PC-3 (cell line): ENCODE measurements around the gene FOXRED1. TPM values are rescaled to one million over a fixed set of nuclear protein-coding genes. Genes with fewer than 3 reads are reported as not detected.

Experiments
- ATAC-seq: fragments of 200-7000 bp; cut with Tn5 transposase; 2 replicates; pipeline ENCODE4 v1.9.1; 2020; ENCODE audit warnings: mild to moderate bottlenecking, moderate library complexity
- BruUV-seq: library from RNA; stranded (reverse); fragments of 400-500 nt; replicated peaks from 2 replicates; lab custom pipeline; 2021; lab: Mats Ljungman, UMichigan
- CTCF ChIA-PET: fragments of 300-600 bp; sonication (Branson Sonifier 250); formaldehyde crosslinking; loops from one replicate; lab custom pipeline; 2022; ENCODE audit warnings: antibody characterized with exemption; lab: Charles Lee
- POLR2A ChIA-PET: fragments of 300-600 bp; sonication (Branson Sonifier 250); formaldehyde crosslinking; loops from one replicate; lab custom pipeline; 2022; ENCODE audit warnings: antibody characterized with exemption; ENCODE audit not compliant: unreplicated experiment; lab: Charles Lee
- DNase-seq: peaks from one replicate; pipeline ENCODE4 v3.0.0-alpha.2; 2015
- H2AFZ ChIP-seq: fragments of 300-600 bp; sonication (generic); 2 replicates; pipeline ENCODE4 v1.6.0; 2016; ENCODE audit warnings: antibody characterized with exemption, low read length
- H3F3A ChIP-seq: fragments of 300-600 bp; sonication (generic); one replicate; pipeline ENCODE4 v1.6.0; 2017; ENCODE audit warnings: antibody characterized with exemption, low read length, control low read depth, mild to moderate bottlenecking; ENCODE audit not compliant: unreplicated experiment
- H3K27ac ChIP-seq: fragments of 300-600 bp; sonication (generic); 2 replicates; pipeline ENCODE4 v1.5.1; 2016; ENCODE audit warnings: mild to moderate bottlenecking, low read length
- H3K27me3 ChIP-seq: fragments of 300-600 bp; sonication (generic); 2 replicates; pipeline ENCODE4 v1.6.1; 2016; ENCODE audit warnings: low read length, mixed read lengths
- H3K36me3 ChIP-seq: fragments of 300-600 bp; sonication (generic); 2 replicates; pipeline ENCODE4 v1.6.1; 2016; ENCODE audit warnings: low read depth, mixed run types, low read length, mixed read lengths
- H3K4me1 ChIP-seq: fragments of 300-600 bp; sonication (generic); 2 replicates; pipeline ENCODE4 v1.5.1; 2016; ENCODE audit warnings: low read length; ENCODE audit not compliant: insufficient read depth
- H3K4me2 ChIP-seq: fragments of 300-600 bp; sonication (generic); 2 replicates; pipeline ENCODE4 v1.6.0; 2016; ENCODE audit warnings: low read length
- H3K4me3 ChIP-seq: fragments of 300-600 bp; sonication (generic); 2 replicates; pipeline ENCODE4 v1.5.1; 2016; ENCODE audit warnings: mild to moderate bottlenecking, low read length, mixed read lengths
- H3K79me2 ChIP-seq: fragments of 300-600 bp; sonication (generic); 2 replicates; pipeline ENCODE4 v1.6.1; 2017; ENCODE audit warnings: low read length, mixed read lengths
- H3K9ac ChIP-seq: fragments of 300-600 bp; sonication (generic); 2 replicates; pipeline ENCODE4 v1.6.0; 2016; ENCODE audit warnings: mild to moderate bottlenecking, low read length
- H3K9me2 ChIP-seq: fragments of 300-600 bp; sonication (generic); replicated peaks from 2 replicates; pipeline ENCODE4 v1.6.1; 2016; ENCODE audit warnings: mixed run types, low read length, mixed read lengths
- H3K9me3 ChIP-seq: fragments of 300-600 bp; sonication (generic); 2 replicates; pipeline ENCODE4 v1.6.1; 2016; ENCODE audit warnings: low read length, mixed read lengths
- H4K20me1 ChIP-seq: fragments of 300-600 bp; sonication (generic); 2 replicates; pipeline ENCODE4 v1.6.1; 2016; ENCODE audit warnings: low read length, mixed read lengths
- CTCF ChIP-seq: fragments of 300-600 bp; sonication (generic); conservative IDR thresholded peaks from 2 replicates; pipeline ENCODE4 v1.5.1; 2017; ENCODE audit warnings: antibody characterized with exemption, low read depth, mild to moderate bottlenecking, low read length
- EZH2 ChIP-seq: fragments of 300-600 bp; sonication (generic); IDR thresholded peaks from one replicate; pipeline ENCODE4 v1.6.1; 2017; ENCODE audit warnings: antibody characterized with exemption, mild to moderate bottlenecking, low read length; ENCODE audit not compliant: unreplicated experiment
- EZH2phosphoT487 ChIP-seq: fragments of 300-600 bp; sonication (generic); IDR thresholded peaks from 2 replicates; pipeline ENCODE4 v1.6.1; 2018; ENCODE audit warnings: mild to moderate bottlenecking, antibody characterized with exemption, low read length, borderline replicate concordance
- intact Hi-C: fragments of 100-400 bp; cut with micrococcal nuclease; formaldehyde crosslinking; loops from 2 replicates; pipeline ENCODE4 v1.9.0; 2023
- total RNA-seq: library from RNA; depleted of rRNA; stranded (reverse); fragments of >200 nt; gene quantifications from 2 replicates; pipeline ENCODE4 v1.2.3, GENCODE V29; 2014

The FOXRED1 gene
- total RNA-seq, 1 experiment from 2014 or later: 55.6 TPM

GRCh38 chr11:126231725-126232459 is 37.1 kb upstream of the FOXRED1 start:
- no TSS peak for BruUV-seq
- Histone ChIP-seq H3K79me2 (peaks cover 24% of the 10 kb centered on the region), H3K36me3 (peaks cover 3% of the 10 kb centered on the region; the same call in 1 of the 2 replicates), H3K4me1 (peaks cover 30% of the 10 kb centered on the region), H3F3A (no peaks in the 10 kb centered on the region), H3K9me2 (no peaks in the 10 kb centered on the region), H3K9ac (no peak overlapping the region), H4K20me1 (no peaks in the 10 kb centered on the region), H3K9me3 (no peaks in the 10 kb centered on the region), H3K4me3 (no peak overlapping the region), H3K4me2 (0 out of 2 replicates have a peak overlapping the region, but pooled peaks have one; percentile 13), H3K27me3 (no peaks in the 10 kb centered on the region), H3K27ac (peak overlapping the region; percentile 38), H2AFZ (no peak overlapping the region)
- ChIA-PET CTCF (no interaction called here), POLR2A (interaction anchor here (0.6 to 0.7 kb wide), 2 partner anchors 20 to 37 kb away, joined by 3 read pairs; partner anchors contain the start of genes FAM118B and FOXRED1)
- no peak for TF ChIP-seq EZH2
- no peak for TF ChIP-seq EZH2phosphoT487
- no peak for TF ChIP-seq CTCF
- intact Hi-C loops: loop anchor here (2.0 kb wide), 2 partner anchors 21 to 37 kb away; partner anchors contain the start of genes FAM118B, FOXRED1, RPUSD4 and SRPRA
- DNase-seq (peak; percentile 59), ATAC-seq (peak; percentile 52)

GRCh38 chr11:126232683-126233082 is 36.3 kb upstream of the FOXRED1 start:
- peak overlapping the region; percentile 54; the same call in 1 of the 2 replicates for H3K4me2 ChIP-seq
- CTCF ChIA-PET: no interaction called here
- TF ChIP-seq EZH2 (no peak), EZH2phosphoT487 (no peak), CTCF (no peak)

More at GRCh38 chr11:126232683-126233082, 36.3 kb upstream of the FOXRED1 start:
- H2AFZ ChIP-seq: no peak overlapping the region
- ATAC-seq (peak; percentile 59), DNase-seq (peak; percentile 64)
- H3K79me2 ChIP-seq: peaks cover 18% of the 10 kb centered on the region
- intact Hi-C loops: loop anchor here (2.0 kb wide), 2 partner anchors 22 to 36 kb away; partner anchors contain the start of genes FAM118B, FOXRED1, RPUSD4 and SRPRA
- H3K27ac ChIP-seq: peak overlapping the region; percentile 86
- H3K27me3 ChIP-seq: no peaks in the 10 kb centered on the region
- H3K9me2 ChIP-seq: no peaks in the 10 kb centered on the region
- no peaks in the 10 kb centered on the region for H3F3A ChIP-seq
- H3K4me3 ChIP-seq: no peak overlapping the region
- peak overlapping the region; percentile 27; the same call in 1 of the 2 replicates for H3K9ac ChIP-seq
- H3K4me1 ChIP-seq: peaks cover 30% of the 10 kb centered on the region
- H4K20me1 ChIP-seq: no peaks in the 10 kb centered on the region
- BruUV-seq: no TSS peak
- H3K36me3 ChIP-seq: peaks cover 3% of the 10 kb centered on the region; the same call in 1 of the 2 replicates
- H3K9me3 ChIP-seq: no peaks in the 10 kb centered on the region
- POLR2A ChIA-PET: no interaction called here
